ENCODE data around the gene LCA5L. TPM values are rescaled to one million over a fixed set of nuclear protein-coding genes. Genes with fewer than 3 reads are reported as not detected.
A peak's percentile ranks its signal among the peaks of the same experiment; 100 is the strongest.

LCA5L gene
- total RNA-seq, 2 donors from 2014 or later, result 3.7 to 11.1 TPM

DNA sequence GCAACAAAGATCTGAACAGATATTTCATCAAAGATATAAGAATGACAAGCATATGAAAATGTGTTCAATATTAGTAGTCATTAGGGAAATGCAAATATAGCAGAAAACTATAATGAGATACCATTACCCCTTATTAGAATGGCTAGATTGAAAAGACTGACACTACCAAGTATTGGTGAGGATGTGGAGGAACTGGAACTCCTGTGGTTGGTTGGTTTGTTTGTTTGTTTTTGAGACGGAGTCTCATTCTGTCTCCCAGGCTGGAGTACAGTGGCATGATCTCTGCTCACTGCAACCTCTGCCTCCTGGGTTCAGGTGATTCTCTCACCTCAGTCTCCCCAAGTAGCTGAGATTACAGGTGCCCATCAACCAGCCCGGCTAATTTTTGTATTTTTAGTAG lies 77.8 kb downstream of the LCA5L start:
- no peaks in the 10 kb centered on the region for H3K36me3 ChIP-seq
- no peaks in the 10 kb centered on the region for H3K9me3 ChIP-seq
- TF ChIP-seq POLR2A (IDR thresholded peaks at IDR 0.05) (no peak), POLR2AphosphoS5 (IDR thresholded peaks at IDR 0.05) (no peak)
- TF ChIP-seq, protein P1, sequence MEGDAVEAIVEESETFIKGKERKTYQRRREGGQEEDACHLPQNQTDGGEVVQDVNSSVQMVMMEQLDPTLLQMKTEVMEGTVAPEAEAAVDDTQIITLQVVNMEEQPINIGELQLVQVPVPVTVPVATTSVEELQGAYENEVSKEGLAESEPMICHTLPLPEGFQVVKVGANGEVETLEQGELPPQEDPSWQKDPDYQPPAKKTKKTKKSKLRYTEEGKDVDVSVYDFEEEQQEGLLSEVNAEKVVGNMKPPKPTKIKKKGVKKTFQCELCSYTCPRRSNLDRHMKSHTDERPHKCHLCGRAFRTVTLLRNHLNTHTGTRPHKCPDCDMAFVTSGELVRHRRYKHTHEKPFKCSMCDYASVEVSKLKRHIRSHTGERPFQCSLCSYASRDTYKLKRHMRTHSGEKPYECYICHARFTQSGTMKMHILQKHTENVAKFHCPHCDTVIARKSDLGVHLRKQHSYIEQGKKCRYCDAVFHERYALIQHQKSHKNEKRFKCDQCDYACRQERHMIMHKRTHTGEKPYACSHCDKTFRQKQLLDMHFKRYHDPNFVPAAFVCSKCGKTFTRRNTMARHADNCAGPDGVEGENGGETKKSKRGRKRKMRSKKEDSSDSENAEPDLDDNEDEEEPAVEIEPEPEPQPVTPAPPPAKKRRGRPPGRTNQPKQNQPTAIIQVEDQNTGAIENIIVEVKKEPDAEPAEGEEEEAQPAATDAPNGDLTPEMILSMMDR (IDR thresholded peaks at IDR 0.05), result no peak
- H3K4me3 ChIP-seq, result no peak overlapping the region
- WGBS, result 84% methylated on average over 2 of the region's 2 CpGs
- intact Hi-C loops (cut with DNase I), result no loop called here
- no peak for DNase-seq (ENCODE audit: low spot score)
- no peak overlapping the region for H3K27ac ChIP-seq
- H3K27me3 ChIP-seq (replicated peaks; ENCODE audit: insufficient read depth), result no peaks in the 10 kb centered on the region
- H3K4me1 ChIP-seq (replicated peaks), result peaks cover 3% of the 10 kb centered on the region

DNA sequence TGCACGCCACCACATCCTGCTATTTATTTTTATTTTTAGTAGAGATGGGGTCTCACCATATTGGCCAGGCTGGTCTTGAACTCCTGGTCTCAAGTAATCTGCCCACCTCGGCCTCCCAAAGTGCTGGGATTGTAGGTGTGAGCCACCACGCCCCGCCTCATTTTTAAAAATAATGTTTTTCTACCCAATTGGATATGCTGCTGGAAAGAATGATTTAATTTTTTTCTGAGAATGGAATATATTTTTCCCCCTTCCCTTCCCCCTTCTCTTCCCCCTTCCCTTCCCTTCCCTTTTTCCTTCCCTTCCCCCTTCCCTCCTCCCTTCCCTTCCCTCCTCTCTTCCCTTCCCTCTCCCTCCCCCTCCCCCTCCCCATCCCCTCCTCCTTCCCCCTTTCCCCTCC lies 79.0 kb downstream of the LCA5L start:
- no peaks in the 10 kb centered on the region for H3K36me3 ChIP-seq
- 97% methylated on average over 4 of the region's 4 CpGs for WGBS
- no peak overlapping the region for H3K27ac ChIP-seq
- peaks cover 3% of the 10 kb centered on the region for H3K4me1 ChIP-seq (replicated peaks)
- no peaks in the 10 kb centered on the region for H3K27me3 ChIP-seq (replicated peaks; ENCODE audit: insufficient read depth)
- no peak for DNase-seq (ENCODE audit: low spot score)
- no peak overlapping the region for H3K4me3 ChIP-seq
- TF ChIP-seq, protein P1 (IDR thresholded peaks at IDR 0.05), result no peak
- TF ChIP-seq POLR2A (IDR thresholded peaks at IDR 0.05), result no peak
- no peak for TF ChIP-seq POLR2AphosphoS5 (IDR thresholded peaks at IDR 0.05)
- intact Hi-C loops (cut with DNase I), result no loop called here
- no peaks in the 10 kb centered on the region for H3K9me3 ChIP-seq

DNA sequence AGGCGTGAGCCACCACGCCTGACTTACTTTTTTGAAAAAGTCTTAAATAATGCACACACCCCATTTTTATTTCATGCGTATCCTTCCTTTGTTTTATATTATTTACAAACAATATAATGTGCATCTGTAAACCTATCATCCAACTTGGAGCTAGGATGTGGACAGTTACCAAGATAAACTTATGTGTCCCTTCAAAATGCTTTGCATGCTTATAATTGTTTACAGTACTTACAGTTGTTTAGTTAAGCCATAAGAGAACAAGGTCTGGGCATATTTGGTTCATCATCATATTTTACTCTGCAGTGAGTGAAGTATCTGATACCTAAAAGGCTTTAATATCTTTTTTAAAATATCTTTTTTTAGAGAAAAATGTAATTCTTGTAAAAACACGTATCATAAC lies 80.6 kb downstream of the LCA5L start:
- Histone ChIP-seq H3K27me3 (replicated peaks; ENCODE audit: insufficient read depth) (no peaks in the 10 kb centered on the region), H3K27ac (no peak overlapping the region), H3K4me3 (no peak overlapping the region), H3K36me3 (no peaks in the 10 kb centered on the region), H3K4me1 (replicated peaks) (peaks cover 3% of the 10 kb centered on the region), H3K9me3 (no peaks in the 10 kb centered on the region)
- 58% methylated on average over 4 of the region's 4 CpGs for WGBS
- TF ChIP-seq, protein P1 (IDR thresholded peaks at IDR 0.05), result no peak
- TF ChIP-seq POLR2A (IDR thresholded peaks at IDR 0.05), result no peak
- TF ChIP-seq POLR2AphosphoS5 (IDR thresholded peaks at IDR 0.05), result peak; percentile 66
- no peak for DNase-seq (ENCODE audit: low spot score)
- intact Hi-C loops (cut with DNase I), result no loop called here

DNA sequence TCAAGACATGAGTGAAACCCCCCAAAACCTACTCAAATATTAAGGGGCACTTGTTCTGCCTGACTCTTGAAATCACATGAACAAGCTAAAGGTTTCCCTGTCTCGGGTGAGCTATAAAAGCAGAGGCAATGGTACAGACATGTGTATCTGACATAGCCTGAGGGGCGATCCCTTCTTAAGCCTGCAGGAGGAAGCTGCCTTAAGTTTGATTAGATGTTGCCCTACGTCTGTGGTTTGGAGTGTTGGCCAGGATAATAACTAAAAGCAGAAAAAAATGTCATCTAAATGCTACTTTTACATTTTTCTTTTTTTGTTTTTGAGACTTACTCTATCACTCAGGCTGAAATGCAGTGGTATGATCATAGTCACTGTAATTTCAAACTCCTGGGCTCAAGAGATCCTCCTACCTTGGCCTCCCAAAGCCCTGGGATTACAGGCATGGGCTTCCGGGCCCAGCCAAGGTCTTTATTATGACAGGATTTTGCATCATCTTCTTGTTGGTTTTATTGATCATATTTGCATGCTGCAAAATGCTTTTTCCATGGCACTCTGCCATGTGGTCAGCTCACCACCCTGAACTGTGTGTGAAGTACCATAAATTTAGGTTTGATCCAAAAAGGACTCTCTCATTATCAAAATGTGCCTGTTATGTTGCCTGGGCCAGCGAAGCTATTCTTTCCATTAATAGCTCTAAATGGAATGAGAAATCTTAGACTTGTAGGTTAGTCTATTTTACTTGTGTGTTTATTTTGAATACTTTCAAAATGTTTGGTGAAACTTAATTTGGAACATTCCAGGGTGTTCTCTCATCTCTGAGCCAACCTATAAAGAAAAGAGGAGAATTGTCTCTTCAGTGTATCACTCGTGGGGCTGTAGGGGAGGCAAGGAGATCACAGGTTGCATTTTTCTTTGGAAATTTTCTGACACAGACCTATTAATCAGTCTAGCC lies 81.7 kb downstream of the LCA5L start:
- Histone ChIP-seq H3K9me3 (no peaks in the 10 kb centered on the region), H3K36me3 (no peaks in the 10 kb centered on the region), H3K4me1 (replicated peaks) (peaks cover 3% of the 10 kb centered on the region), H3K4me3 (no peak overlapping the region), H3K27ac (peak overlapping the region; percentile 3 to 5), H3K27me3 (replicated peaks; ENCODE audit: insufficient read depth) (no peaks in the 10 kb centered on the region)
- WGBS, result 66% methylated on average over 6 of the region's 6 CpGs
- TF ChIP-seq, protein P1 (IDR thresholded peaks at IDR 0.05), result no peak
- TF ChIP-seq POLR2A (IDR thresholded peaks at IDR 0.05) (no peak), POLR2AphosphoS5 (IDR thresholded peaks at IDR 0.05) (no peak)
- intact Hi-C loops (cut with DNase I), result no loop called here
- DNase-seq (ENCODE audit: low spot score), result no peak

DNA sequence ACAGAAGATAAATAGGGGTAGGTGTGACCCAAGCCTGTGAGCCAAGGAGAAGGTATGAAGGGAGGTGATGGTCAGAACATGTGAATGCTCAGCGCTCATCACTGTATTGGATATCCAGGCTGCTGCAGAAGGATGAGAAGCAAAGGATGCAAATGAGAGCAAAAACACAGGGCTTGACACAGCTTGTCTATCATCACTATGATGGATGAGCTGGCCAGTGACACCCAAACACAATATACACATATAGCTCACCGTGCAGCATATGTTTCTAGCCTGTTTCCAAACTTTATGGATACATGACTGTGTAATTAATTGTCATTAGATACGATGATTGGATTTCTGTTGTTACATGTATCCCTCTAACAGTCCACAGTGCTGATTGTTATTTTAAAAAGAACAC lies 82.8 kb downstream of the LCA5L start:
- WGBS, result 90% methylated on average over 3 of the region's 3 CpGs
- peaks cover 3% of the 10 kb centered on the region for H3K4me1 ChIP-seq (replicated peaks)
- DNase-seq (ENCODE audit: low spot score), result no peak
- intact Hi-C loops (cut with DNase I), result no loop called here
- no peak overlapping the region for H3K27ac ChIP-seq
- H3K9me3 ChIP-seq, result no peaks in the 10 kb centered on the region
- TF ChIP-seq POLR2A (IDR thresholded peaks at IDR 0.05), result no peak
- TF ChIP-seq, protein P1 (IDR thresholded peaks at IDR 0.05), result no peak
- TF ChIP-seq POLR2AphosphoS5 (IDR thresholded peaks at IDR 0.05), result no peak
- no peaks in the 10 kb centered on the region for H3K27me3 ChIP-seq (replicated peaks; ENCODE audit: insufficient read depth)
- H3K4me3 ChIP-seq, result no peak overlapping the region
- H3K36me3 ChIP-seq, result no peaks in the 10 kb centered on the region

Data from prostate gland (tissue), 2 donors.